ENCODE measurements around the gene PCDHGB2.
A peak's percentile ranks its signal among the peaks of the same experiment; 100 is the strongest.
"Not testable (repeated sequence)": the region's sequence is repeated elsewhere in the genome, so short reads cannot be mapped to it uniquely, and the experiment has no call there.

Gene PCDHGB2

DNA sequence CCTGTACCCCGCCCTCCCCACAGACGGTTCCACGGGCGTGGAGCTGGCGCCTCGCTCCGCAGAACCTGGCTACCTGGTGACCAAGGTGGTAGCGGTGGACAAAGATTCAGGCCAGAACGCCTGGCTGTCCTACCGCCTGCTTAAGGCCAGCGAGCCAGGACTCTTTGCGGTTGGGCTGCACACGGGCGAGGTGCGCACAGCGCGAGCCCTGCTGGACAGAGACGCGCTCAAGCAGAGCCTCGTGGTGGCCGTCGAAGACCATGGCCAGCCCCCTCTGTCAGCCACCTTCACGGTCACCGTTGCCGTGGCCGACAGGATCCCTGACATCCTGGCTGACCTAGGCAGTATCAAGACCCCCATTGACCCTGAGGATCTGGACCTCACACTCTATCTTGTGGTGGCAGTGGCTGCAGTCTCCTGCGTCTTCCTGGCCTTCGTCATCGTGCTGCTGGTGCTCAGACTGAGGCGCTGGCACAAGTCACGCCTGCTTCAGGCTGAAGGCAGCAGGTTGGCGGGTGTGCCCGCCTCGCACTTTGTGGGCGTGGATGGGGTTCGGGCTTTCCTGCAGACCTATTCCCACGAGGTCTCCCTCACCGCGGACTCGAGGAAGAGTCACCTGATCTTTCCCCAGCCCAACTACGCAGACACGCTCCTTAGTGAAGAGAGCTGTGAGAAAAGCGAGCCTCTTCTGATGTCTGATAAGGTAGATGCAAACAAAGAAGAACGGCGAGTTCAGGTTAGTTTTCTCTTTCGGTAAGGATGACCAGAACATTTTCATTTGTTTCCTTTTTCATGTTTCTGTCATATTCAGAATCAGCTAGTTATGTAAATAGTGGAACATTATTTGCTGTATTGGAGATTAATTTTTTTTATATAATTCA, 6.5 kb downstream of the PCDHGB2 start:
- DNase-seq (ENCODE audit: extremely low read depth, low read depth): no peak
- no peak overlapping the region for H3K4me3 ChIP-seq (replicated peaks; ENCODE audit: low read depth, low read length)
- TF ChIP-seq, protein P1, sequence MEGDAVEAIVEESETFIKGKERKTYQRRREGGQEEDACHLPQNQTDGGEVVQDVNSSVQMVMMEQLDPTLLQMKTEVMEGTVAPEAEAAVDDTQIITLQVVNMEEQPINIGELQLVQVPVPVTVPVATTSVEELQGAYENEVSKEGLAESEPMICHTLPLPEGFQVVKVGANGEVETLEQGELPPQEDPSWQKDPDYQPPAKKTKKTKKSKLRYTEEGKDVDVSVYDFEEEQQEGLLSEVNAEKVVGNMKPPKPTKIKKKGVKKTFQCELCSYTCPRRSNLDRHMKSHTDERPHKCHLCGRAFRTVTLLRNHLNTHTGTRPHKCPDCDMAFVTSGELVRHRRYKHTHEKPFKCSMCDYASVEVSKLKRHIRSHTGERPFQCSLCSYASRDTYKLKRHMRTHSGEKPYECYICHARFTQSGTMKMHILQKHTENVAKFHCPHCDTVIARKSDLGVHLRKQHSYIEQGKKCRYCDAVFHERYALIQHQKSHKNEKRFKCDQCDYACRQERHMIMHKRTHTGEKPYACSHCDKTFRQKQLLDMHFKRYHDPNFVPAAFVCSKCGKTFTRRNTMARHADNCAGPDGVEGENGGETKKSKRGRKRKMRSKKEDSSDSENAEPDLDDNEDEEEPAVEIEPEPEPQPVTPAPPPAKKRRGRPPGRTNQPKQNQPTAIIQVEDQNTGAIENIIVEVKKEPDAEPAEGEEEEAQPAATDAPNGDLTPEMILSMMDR (IDR thresholded peaks at IDR 0.05; ENCODE audit: low read depth, low read length, missing control alignments): no peak

DNA sequence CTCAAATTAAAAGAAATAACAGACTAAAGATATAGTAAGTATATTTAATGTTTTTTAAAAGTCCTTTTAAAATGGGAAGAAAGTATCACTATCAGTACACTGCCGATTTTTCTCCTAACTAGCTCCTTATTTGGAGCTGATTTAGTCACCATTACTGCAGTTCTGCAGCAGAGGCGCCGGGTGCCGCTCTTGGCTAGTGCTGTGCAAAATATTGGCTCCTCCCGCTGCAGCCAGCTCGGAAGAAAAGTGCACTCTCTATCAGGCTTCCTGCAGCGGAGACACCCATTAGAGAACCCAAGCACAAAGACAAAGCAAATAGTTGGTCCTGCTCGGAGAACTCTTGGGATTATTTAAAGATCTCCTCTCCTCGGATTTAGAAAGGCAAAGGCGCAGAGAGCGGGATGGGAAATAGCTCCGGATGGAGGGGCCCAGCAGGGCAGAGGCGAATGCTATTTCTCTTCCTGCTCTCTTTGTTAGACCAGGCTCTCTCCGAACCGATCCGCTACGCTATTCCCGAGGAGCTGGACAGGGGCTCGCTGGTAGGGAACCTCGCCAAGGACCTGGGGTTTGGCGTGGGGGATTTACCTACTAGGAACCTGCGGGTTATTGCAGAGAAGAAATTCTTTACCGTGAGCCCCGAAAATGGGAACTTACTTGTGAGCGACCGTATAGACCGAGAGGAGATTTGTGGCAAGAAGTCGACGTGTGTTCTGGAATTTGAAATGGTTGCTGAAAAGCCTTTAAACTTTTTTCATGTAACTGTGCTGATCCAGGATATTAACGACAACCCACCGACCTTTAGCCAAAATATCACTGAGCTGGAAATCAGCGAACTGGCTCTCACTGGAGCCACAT, 10.4 kb downstream of the PCDHGB2 start, which contains the start of gene PCDHGB3:
TSS of gene PCDHGB3 (plus strand) at position 249 of the 855 bp plus-strand sequence. CDS start at position 402, 153 bp downstream.
- TF ChIP-seq, protein P1 (IDR thresholded peaks at IDR 0.05; ENCODE audit: low read depth, low read length, missing control alignments): peak; percentile 57
- peak within 1 kb of the TSS; percentile 20 for H3K4me3 ChIP-seq (replicated peaks; ENCODE audit: low read depth, low read length)
- no peak for DNase-seq (ENCODE audit: extremely low read depth, low read depth)

DNA sequence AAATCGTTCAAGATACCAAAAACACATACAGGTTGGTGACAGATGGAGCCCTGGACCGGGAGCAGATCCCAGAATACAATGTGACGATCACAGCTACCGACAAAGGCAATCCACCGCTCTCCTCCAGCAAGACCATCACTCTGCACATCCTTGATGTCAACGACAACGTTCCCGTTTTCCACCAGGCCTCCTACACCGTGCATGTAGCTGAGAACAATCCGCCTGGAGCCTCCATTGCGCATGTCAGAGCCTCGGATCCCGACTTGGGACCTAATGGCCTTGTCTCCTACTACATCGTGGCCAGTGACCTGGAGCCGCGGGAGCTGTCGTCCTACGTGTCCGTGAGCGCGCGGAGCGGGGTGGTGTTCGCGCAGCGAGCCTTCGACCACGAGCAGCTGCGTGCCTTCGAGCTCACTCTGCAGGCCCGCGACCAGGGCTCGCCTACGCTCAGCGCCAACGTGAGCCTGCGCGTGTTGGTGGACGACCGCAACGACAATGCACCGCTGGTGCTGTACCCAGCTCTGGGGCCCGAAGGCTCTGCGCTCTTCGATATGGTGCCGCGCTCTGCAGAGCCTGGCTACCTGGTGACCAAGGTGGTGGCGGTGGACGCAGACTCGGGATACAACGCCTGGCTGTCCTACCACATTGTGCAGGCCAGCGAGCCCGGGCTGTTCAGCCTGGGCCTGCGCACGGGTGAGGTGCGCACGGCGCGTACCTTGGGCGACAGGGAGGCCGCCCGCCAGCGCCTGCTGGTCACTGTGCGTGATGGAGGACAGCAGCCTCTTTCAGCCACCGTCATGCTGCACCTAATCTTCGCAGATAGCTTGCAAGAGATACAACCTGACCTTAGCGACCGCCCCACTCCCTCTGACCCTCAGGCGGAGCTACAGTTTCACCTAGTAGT, 12.0 kb downstream of the PCDHGB2 start:
- no peak for DNase-seq (ENCODE audit: extremely low read depth, low read depth)
- TF ChIP-seq, protein P1 (IDR thresholded peaks at IDR 0.05; ENCODE audit: low read depth, low read length, missing control alignments): no peak
- no peak overlapping the region for H3K4me3 ChIP-seq (replicated peaks; ENCODE audit: low read depth, low read length)

DNA sequence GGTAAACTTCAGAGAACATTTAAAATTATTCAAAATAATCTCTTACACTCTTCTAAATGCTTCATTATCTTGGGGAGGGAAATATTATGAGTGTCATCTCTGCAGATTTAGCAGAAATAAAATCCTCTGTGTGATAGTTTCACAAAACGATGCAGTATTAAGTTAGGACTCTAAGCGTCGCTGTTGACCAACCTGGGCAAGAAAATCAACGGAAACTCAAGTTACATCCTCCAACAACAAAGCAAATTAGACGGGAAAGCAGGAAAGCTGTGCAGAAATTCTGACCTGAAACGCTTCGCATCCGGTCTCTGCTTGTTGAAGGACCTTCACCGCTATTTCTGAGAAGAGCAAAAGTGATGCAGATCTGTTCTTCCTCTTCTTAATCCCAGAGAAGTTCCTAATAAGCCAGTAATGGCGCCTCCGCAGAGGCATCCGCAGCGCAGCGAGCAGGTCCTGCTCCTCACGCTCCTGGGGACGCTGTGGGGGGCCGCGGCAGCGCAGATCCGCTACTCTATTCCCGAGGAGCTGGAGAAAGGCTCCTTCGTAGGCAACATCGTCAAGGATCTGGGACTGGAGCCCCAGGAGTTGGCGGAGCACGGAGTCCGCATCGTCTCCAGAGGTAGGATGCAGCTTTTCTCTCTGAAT, 14.0 kb downstream of the PCDHGB2 start, which contains the start of gene PCDHGA6:
TSS of gene PCDHGA6 (plus strand) at position 219 of the 645 bp plus-strand sequence. CDS start at position 412, 193 bp downstream.
- H3K4me3 ChIP-seq (replicated peaks; ENCODE audit: low read depth, low read length): peak within 1 kb of the TSS; percentile 36
- TF ChIP-seq, protein P1 (IDR thresholded peaks at IDR 0.05; ENCODE audit: low read depth, low read length, missing control alignments): peak; percentile 56
- DNase-seq (ENCODE audit: extremely low read depth, low read depth): no peak

DNA sequence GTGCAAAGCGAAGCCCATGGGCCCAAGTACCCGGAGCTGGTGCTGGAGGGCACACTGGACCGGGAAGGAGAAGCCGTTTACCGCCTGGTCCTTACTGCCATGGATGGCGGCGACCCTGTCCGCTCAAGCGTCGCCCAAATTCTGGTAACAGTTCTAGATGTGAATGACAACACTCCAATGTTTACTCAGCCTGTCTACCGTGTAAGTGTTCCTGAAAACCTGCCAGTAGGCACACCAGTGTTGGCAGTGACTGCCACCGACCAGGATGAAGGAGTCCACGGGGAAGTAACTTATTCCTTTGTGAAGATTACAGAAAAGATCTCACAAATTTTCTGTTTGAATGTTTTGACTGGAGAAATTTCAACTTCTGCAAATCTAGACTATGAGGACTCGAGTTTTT, 14.8 kb downstream of the PCDHGB2 start:
- H3K4me3 ChIP-seq (replicated peaks; ENCODE audit: low read depth, low read length): no peak overlapping the region
- no peak for DNase-seq (ENCODE audit: extremely low read depth, low read depth)

DNA sequence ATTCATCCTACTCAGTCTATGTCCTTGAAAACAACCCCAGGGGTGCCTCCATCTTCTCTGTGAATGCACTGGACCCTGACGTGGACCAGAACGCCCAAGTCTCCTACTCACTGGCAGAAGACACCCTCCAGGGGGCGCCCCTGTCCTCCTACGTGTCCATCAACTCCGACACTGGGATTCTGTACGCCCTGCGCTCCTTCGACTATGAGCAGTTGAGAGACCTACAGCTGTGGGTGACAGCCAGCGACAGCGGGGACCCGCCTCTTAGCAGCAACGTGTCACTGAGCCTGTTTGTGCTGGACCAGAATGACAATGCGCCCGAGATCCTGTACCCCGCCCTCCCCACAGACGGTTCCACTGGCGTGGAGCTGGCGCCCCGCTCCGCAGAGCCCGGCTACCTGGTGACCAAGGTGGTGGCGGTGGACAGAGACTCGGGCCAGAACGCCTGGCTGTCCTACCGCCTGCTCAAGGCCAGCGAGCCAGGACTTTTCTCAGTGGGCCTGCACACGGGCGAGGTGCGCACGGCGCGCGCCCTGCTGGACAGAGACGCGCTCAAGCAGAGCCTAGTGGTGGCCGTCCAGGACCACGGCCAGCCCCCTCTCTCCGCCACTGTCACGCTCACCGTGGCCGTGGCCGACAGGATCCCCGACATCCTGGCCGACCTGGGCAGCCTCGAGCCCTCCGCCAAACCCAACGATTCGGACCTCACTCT, 15.8 kb downstream of the PCDHGB2 start:
- DNase-seq (ENCODE audit: extremely low read depth, low read depth): not testable (repeated sequence)

More for the DNA sequence above, 14.8 kb downstream of the PCDHGB2 start:
- TF ChIP-seq, protein P1 (IDR thresholded peaks at IDR 0.05; ENCODE audit: low read depth, low read length, missing control alignments): no peak

More for the DNA sequence above, 15.8 kb downstream of the PCDHGB2 start:
- not testable (repeated sequence) for H3K4me3 ChIP-seq (replicated peaks; ENCODE audit: low read depth, low read length)
